Measurements from ENCODE around the gene SLC25A45. TPM values are rescaled to one million over a fixed set of nuclear protein-coding genes. Genes with fewer than 3 reads are reported as not detected.

SLC25A45 gene
- total and polyA plus RNA-seq, 2 donors (not counting 1 experiment from before 2014, with no cell fraction given) = 16.4 to 80.6 TPM

GRCh38 chr11:65390099-65390941 lies 7.9 kb upstream of the SLC25A45 start:
- Histone ChIP-seq H3K79me2 (ENCODE audit: control insufficient read depth, insufficient read depth, low read length) (peaks cover 77% of the 10 kb centered on the region), H3K4me2 (replicated peaks; ENCODE audit: low read depth, low read length, poor library complexity, severe bottlenecking) (peak overlapping the region; percentile 97), H3K27ac (ENCODE audit: low read length in 2 of 2) (no peak overlapping the region), H3K27me3 (replicated peaks in 1 of 4; ENCODE audit: control extremely low read depth in 1 of 4, control insufficient read depth in 3 of 4, insufficient read depth in 4 of 4, low read length in 3 of 4) (no peaks in the 10 kb centered on the region), H3K4me3 (ENCODE audit: control extremely low read depth in 1 of 5, extremely low read depth in 1 of 5, insufficient read depth in 1 of 5, low read depth in 2 of 5, low read length in 4 of 5) (no peak overlapping the region), H4K20me1 (ENCODE audit: control insufficient read depth, insufficient read depth, low read length, poor library complexity, severe bottlenecking) (peaks cover 55% of the 10 kb centered on the region), H3K4me1 (ENCODE audit: control insufficient read depth in 2 of 2, insufficient read depth in 2 of 2, low read length in 2 of 2) (peaks cover 45 to 64% of the 10 kb centered on the region in 2 donors), H3K9ac (ENCODE audit: low read length) (no peak overlapping the region), H3K36me3 (replicated peaks in 1 of 2; ENCODE audit: control extremely low read depth in 1 of 2, control insufficient read depth in 1 of 2, extremely low read depth in 1 of 2, insufficient read depth in 2 of 2, low read length in 1 of 2) (peaks cover 0 to 54% of the 10 kb centered on the region in 2 experiments), H2AFZ (ENCODE audit: insufficient read depth, low read depth, low read length, poor library complexity, severe bottlenecking) (no peak overlapping the region), H3K9me3 (ENCODE audit: control extremely low read depth in 1 of 3, control insufficient read depth in 2 of 3, insufficient read depth in 1 of 3, low read length in 2 of 3) (no peaks in the 10 kb centered on the region)
- no peaks in the 10 kb centered on the region for H3K9me3 Mint-ChIP-seq (ENCODE audit: insufficient read depth)
- peak overlapping the region; percentile 19 for H3K4me3 Mint-ChIP-seq
- POLR2A ChIA-PET = interaction anchor here (0.5 to 2.5 kb wide), 6 partner anchors 12 to 117 kb away, joined by 3 to 17 read pairs (median 4); no protein-coding TSS in a partner anchor
- ATAC-seq (ENCODE audit: low read depth) = no peak
- intact Hi-C loops (cut with micrococcal nuclease) = no loop called here
- no peak for DNase-seq
- H3K27ac Mint-ChIP-seq = peak overlapping the region; percentile 26
- CTCF ChIA-PET = no interaction called here
- H3K4me1 Mint-ChIP-seq = peaks cover 52% of the 10 kb centered on the region
- WGBS (ENCODE audit: insufficient coverage) = 98% methylated on average over 15 of the region's 21 CpGs
- no peaks in the 10 kb centered on the region for H3K27me3 Mint-ChIP-seq
- TF ChIP-seq EZH2 (IDR thresholded peaks at IDR 0.05; ENCODE audit: borderline replicate concordance, insufficient read depth, low read depth, low read length, poor library complexity, severe bottlenecking) = no peak
- no peak for TF ChIP-seq CTCF (IDR thresholded peaks at IDR 0.05)

Data from B cell (primary cell).